Omental fat pad (tissue), 4 donors: ENCODE results near the gene ADAMTS14. TPM values are rescaled to one million over a fixed set of nuclear protein-coding genes. Genes with fewer than 3 reads are reported as not detected.

ENCODE experiments used
- ATAC-seq: fragments of 150-250 bp; one replicate; pipeline ENCODE4 v1.9.1; 2016; ENCODE audit warnings: mild to moderate bottlenecking, moderate library complexity; ENCODE audit not compliant: low FRiP score
- DNase-seq: peaks from one replicate; pipeline ENCODE4 v3.0.0-alpha.2; 2019; ENCODE audit warnings: low spot score
- CTCF ChIP-seq, 3 donors: fragments of 450-650 bp; IDR thresholded peaks; one replicate each; pipeline ENCODE4 v1.5.1; 2016 to 2017; ENCODE audit warnings: antibody characterized with exemption in 3 of 3, mild to moderate bottlenecking in 3 of 3, moderate library complexity in 2 of 3
- total RNA-seq, 4 donors: library from RNA; depleted of rRNA; stranded (reverse); fragments of >200 nt; gene quantifications; one replicate each; pipeline ENCODE4 v1.1.0, GENCODE V29; 2016

Gene ADAMTS14
- total RNA-seq, 4 donors from 2014 or later, result 0.19 to 0.60 (median 0.47) TPM; not detected in 1

- no peak for TF ChIP-seq CTCF (IDR thresholded peaks at IDR 0.05)
- DNase-seq (no peak), ATAC-seq (no peak)
These were observed 107.4 kb downstream of the ADAMTS14 start for GRCh38 chr10:70779511-70780369.

- TF ChIP-seq CTCF (IDR thresholded peaks at IDR 0.05), result no peak
- ATAC-seq, result no peak
- DNase-seq, result no peak
These were observed 108.1 kb downstream of the ADAMTS14 start for GRCh38 chr10:70780370-70780760.

- DNase-seq (no peak), ATAC-seq (no peak)
These were observed 108.5 kb downstream of the ADAMTS14 start for GRCh38 chr10:70780772-70781171.

DNA sequence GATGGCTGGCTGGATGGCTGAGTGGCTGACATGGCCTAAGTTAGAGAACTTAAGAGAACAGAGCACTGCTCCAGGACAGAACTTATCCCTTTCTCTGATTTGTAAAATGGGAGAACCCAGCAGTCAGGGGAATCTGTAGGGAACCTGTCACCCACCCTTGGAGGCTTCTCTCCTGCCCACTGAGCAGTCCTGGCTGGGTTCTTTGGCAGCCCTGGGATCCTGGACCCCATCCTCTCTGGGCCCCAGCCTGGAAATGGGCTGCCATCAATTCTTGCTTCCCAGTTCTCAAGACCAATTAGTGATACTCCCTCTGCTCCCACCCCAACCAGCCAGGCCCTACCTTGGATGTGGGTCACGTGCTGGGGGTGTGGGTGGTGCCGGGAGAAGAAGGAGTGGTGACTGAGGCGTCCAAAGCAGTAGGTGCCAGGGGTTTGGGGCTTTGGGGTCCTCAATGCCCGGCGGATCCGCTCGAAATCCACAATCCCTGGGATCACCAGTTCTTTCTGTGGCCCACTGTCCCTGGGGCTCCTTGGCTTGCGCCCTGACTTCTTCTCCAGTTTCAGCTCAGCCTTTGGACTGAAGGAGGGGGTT, 109.2 kb downstream of the ADAMTS14 start:
- no peak for TF ChIP-seq CTCF (IDR thresholded peaks at IDR 0.05)
- DNase-seq, result no peak

More at GRCh38 chr10:70780772-70781171, 108.5 kb downstream of the ADAMTS14 start:
- no peak for TF ChIP-seq CTCF (IDR thresholded peaks at IDR 0.05)

DNA sequence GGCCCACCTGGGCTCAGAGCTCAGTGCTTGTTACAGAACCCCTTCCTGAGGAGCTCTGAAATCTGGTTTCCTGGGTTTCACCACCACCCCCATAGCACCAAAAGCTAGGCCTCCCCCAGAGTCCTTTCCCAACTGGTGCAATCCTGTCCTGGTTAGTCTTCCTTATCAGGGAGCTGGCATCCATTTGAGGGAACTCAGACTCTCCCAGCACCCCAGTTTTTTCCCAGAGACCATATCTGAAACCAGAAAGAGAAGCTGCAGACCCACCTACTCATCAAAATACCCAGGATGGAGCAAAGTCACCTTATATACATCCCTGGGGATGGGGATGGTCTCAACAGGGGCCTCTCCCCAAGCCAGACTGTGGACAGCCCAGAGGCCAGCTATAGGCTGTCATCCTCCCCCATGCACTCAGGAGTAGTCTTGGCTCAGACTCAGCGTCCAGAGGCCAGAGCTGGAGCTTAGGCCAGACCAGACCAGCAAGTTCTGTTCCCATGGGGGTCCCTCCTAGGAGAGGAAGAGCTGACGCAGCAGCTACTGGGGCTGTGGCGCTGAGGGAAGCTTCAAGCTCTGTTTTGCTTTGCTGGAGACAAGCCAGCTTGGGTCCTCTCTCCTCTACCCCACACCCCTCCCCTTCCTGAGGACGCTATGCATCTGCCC, 109.9 kb downstream of the ADAMTS14 start:
- no peak for TF ChIP-seq CTCF (IDR thresholded peaks at IDR 0.05)
- ATAC-seq, result no peak
- no peak for DNase-seq

More for the DNA sequence above, 109.2 kb downstream of the ADAMTS14 start:
- no peak for ATAC-seq

- TF ChIP-seq CTCF (IDR thresholded peaks at IDR 0.05), result no peak
- ATAC-seq, result no peak
- no peak for DNase-seq
These were observed 110.7 kb downstream of the ADAMTS14 start for GRCh38 chr10:70782746-70783680.
